Measurements from ENCODE around the gene RIIAD1.

RIIAD1 gene

DNA sequence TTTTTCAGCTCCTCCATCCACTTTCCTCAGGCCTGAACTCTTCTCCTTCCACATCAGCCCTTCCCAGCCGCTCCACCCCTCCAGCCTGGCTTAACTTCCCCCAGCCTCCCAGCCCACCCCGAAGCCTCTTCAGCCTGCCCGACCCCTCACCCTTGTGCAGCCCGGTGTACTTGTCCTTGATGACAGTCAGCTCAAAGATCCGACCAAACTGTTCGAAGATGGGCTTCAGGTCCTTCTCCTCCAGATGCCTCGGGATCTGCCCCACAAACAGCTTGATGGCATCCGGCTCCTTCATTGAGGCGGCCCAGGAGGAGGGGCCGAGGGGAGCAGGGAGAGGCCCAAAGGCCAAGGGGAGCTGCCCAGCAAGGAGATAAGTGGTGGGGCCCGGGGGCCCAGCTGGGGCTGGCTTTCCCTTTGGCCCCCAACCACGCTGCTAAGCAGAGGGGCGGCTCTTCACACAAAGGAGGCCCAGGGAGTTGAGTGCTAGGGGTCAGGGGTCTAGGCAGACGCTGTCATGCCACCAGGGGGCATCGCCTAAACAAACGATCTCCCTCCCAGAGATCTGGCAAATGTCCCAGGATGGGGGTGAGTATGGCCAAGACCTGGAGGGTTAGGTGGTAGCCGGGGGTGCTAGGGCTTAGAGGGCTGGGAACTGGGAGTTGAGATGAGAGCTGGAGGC lies 5.5 kb upstream of the RIIAD1 start:
- Mint-ChIP-seq H3K27ac (no peak overlapping the region), H3K4me3 (no peak overlapping the region), H3K27me3 (ENCODE audit: low read depth) (peaks cover 58% of the 10 kb centered on the region), H3K9me3 (no peaks in the 10 kb centered on the region), H3K4me1 (ENCODE audit: low read depth) (peaks cover 12% of the 10 kb centered on the region), H3K36me3 (ENCODE audit: low read depth) (no peaks in the 10 kb centered on the region)
- no peak for DNase-seq (ENCODE audit: low spot score)

DNA sequence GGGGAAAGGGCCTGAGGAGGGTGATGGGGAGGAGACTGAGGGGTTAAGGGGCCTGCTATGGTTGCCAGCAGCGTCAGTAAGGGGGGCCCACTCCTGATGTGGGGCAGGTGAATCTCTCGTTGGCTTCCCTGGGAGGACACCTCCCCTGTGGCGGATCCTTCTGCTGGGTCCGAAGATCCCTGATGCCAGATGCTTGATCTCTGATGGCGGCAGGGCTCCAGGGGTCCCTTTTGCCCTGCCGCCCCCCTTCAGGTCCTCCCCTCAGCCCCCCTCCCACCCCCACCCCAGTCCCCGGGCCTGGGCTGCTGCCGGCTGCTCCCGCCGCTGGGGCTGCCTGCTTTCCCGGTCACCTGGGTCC lies 4.9 kb upstream of the RIIAD1 start:
- no peak for DNase-seq (ENCODE audit: low spot score)
- H3K36me3 Mint-ChIP-seq (ENCODE audit: low read depth): no peaks in the 10 kb centered on the region
- peaks cover 62% of the 10 kb centered on the region for H3K27me3 Mint-ChIP-seq (ENCODE audit: low read depth)
- no peak overlapping the region for H3K27ac Mint-ChIP-seq
- H3K9me3 Mint-ChIP-seq: no peaks in the 10 kb centered on the region
- H3K4me1 Mint-ChIP-seq (ENCODE audit: low read depth): peaks cover 15% of the 10 kb centered on the region
- no peak overlapping the region for H3K4me3 Mint-ChIP-seq

DNA sequence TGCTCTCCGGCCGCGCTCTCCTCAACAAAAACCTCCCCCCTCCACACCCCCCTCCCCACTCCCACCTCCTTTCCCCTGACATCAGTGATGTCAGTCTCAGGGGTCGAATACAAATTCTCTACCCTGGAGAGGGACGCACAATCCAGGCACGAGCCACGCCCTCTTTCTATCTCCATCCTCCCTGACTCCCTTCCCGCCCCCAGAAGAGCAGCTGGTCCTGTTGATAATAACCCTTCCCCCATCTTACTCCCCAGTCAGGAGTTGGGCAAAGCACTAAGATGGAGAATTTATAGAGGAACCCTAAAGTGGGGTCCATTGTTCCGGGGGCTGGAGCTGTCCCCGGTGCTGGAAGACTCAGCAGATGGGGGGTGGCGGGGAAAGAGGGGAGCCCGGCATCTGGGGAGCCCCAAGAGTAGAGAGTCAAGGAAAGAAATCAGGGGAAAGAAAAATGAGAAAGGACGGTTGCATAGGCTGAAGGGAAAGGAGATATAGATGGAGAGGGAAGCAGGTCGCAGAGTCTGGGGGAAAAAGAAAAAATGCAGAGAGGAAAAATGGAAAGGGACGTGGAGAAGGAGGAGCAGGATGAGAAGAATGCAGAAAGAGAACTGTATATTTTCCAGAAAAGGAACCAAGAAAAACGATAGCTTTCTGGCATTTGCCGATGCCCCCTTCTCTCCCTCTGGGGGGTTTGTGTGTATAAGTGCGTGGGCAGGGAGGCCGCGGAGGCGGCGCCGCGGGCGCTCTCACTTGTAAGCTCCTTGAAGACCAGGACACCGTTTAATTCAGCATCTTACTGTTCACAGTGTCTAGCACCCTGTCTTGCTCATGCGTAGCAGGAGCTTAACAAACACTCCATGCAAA lies 4.3 kb upstream of the RIIAD1 start, which contains the start of gene CELF3:
CELF3 (minus strand) TSS at position 33 of the 861 bp plus-strand sequence. CDS start 783 bp downstream, outside the sequence.
- no peaks in the 10 kb centered on the region for H3K36me3 Mint-ChIP-seq (ENCODE audit: low read depth)
- peaks cover 67% of the 10 kb centered on the region for H3K27me3 Mint-ChIP-seq (ENCODE audit: low read depth)
- DNase-seq (ENCODE audit: low spot score): no peak
- peaks cover 20% of the 10 kb centered on the region for H3K4me1 Mint-ChIP-seq (ENCODE audit: low read depth)
- H3K27ac Mint-ChIP-seq: no peak within 1 kb of the TSS
- H3K9me3 Mint-ChIP-seq: no peaks in the 10 kb centered on the region
- no peak within 1 kb of the TSS for H3K4me3 Mint-ChIP-seq

DNA sequence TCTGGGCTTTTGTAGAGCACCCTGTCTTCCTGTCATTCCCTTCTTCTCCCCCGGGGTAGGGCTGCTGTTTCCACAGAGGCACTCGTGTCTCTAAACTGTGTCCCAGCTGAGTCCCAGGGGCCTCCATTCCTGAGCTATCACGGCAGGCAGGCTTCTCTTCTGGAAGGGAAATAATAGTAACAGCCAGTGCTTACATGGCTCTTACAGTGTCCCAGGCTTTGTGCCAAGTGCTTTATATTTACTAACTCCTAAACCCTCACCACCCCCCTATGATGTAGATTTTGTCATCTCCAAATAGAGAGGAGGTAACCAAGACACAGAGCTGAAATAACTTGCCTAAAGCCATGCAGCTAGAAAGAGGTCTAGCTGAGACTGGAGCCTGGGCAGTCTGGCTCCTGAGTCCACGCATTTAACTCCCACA lies 3.3 kb upstream of the RIIAD1 start:
- no peak overlapping the region for H3K4me3 Mint-ChIP-seq
- DNase-seq (ENCODE audit: low spot score): no peak
- peaks cover 74% of the 10 kb centered on the region for H3K27me3 Mint-ChIP-seq (ENCODE audit: low read depth)
- H3K27ac Mint-ChIP-seq: no peak overlapping the region
- no peaks in the 10 kb centered on the region for H3K9me3 Mint-ChIP-seq
- H3K4me1 Mint-ChIP-seq (ENCODE audit: low read depth): peaks cover 21% of the 10 kb centered on the region
- no peaks in the 10 kb centered on the region for H3K36me3 Mint-ChIP-seq (ENCODE audit: low read depth)

DNA sequence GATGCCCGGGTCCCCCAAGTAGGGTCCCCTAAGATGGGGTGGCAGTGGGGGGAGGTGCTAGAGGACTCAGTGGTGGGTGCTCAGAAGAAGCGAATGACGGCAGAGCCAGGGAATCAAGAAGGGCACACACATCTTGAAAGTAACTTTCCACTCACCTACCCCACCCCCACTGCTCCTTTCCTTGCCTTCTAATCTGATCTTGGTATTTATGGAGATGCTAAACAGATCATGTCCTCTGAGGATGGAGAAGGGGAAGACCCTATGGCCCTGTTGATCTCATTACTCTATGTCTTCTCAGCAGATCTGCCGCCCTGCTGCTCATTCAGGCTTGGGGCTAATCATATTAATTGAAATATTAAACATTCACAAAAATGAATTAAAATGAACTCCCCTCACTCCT lies 2.7 kb upstream of the RIIAD1 start:
- Mint-ChIP-seq H3K36me3 (ENCODE audit: low read depth) (no peaks in the 10 kb centered on the region), H3K4me1 (ENCODE audit: low read depth) (peaks cover 21% of the 10 kb centered on the region), H3K4me3 (no peak overlapping the region), H3K27ac (no peak overlapping the region), H3K27me3 (ENCODE audit: low read depth) (peaks cover 75% of the 10 kb centered on the region), H3K9me3 (no peaks in the 10 kb centered on the region)
- no peak for DNase-seq (ENCODE audit: low spot score)

DNA sequence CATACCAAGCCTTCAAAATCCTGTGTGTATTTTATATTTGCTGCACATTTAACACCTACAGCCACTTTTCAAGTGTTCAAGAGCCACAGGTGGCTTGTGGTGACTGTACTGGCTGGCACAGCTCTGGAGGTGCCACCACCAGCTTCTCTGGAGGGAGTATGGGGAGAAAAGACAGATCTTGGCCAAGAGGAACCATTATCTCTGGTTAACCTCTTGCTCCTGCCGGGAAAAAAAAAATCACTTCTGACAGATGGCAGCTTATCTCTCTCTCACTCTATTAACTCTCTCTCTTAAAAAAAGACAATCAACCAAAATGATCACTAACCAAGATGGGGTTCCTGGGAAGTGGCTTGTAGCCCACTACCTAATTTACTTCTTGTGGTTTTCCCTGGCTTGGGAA lies 1.2 kb upstream of the RIIAD1 start:
- Mint-ChIP-seq H3K36me3 (ENCODE audit: low read depth) (no peaks in the 10 kb centered on the region), H3K4me1 (ENCODE audit: low read depth) (peaks cover 21% of the 10 kb centered on the region), H3K9me3 (no peaks in the 10 kb centered on the region), H3K4me3 (peak overlapping the region; percentile 78), H3K27ac (no peak overlapping the region), H3K27me3 (ENCODE audit: low read depth) (peaks cover 80% of the 10 kb centered on the region)
- DNase-seq (ENCODE audit: low spot score): no peak

DNA sequence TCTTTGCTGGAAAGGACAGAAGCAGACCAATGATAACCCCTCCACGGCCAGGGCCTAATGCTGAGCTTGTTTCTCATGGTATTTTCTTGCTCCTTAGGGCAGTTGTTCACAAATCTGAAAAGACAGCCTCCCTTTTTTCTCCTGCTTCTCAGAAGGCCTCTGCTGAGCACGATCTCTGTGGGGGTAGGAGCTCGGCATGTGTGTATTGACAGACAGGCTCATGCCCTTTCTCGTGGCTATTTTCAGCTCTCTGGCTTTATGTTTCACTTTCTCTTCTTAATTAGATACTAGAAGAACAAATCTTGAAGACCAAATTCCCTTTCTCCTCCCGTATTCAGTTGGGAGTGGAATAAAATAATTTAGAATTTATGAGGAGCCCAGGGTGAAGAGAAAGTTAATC lies 768 bp upstream of the RIIAD1 start:
- DNase-seq (ENCODE audit: low spot score): no peak
- Mint-ChIP-seq H3K27me3 (ENCODE audit: low read depth) (peaks cover 77% of the 10 kb centered on the region), H3K4me3 (peak overlapping the region; percentile 78), H3K4me1 (ENCODE audit: low read depth) (peaks cover 21% of the 10 kb centered on the region), H3K9me3 (no peaks in the 10 kb centered on the region), H3K27ac (peak overlapping the region; percentile 2), H3K36me3 (ENCODE audit: low read depth) (no peaks in the 10 kb centered on the region)

DNA sequence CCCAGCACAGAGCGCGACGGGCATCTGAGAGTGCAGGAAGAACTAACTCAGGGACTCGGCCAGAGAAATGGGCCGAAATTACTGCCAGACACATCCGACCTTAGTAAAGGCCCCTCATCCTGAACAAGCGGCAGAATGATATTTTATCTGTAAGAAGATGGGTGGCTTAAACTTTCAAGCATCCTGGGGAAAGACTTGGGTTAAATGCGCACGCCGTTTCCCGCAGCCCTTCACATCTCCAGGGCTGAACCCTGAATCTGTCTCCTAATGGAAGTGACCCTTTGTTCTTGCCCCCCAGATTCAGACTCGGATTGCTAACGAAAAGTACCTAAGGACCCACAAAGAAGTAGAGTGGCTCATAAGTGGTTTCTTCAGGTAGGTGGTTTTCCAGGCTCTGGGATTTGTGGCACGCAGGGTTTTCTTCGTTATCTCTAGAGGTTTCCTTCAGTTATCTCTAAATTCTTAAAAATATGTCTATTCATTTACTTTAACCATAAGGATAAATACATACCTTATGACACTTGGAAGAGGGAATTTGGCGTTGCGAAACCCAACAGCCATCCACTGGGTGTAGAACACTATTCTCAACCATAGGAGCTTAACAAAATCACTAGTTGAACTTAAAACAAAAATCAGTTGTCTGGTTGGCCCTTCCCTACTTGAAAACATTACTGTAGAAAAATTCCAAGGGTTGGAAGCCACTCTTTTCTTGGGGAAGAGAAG lies 627 bp downstream of the RIIAD1 start:
- H3K27ac Mint-ChIP-seq: no peak overlapping the region
- H3K4me3 Mint-ChIP-seq: peak overlapping the region; percentile 79
- H3K27me3 Mint-ChIP-seq (ENCODE audit: low read depth): peaks cover 80% of the 10 kb centered on the region
- H3K36me3 Mint-ChIP-seq (ENCODE audit: low read depth): no peaks in the 10 kb centered on the region
- H3K9me3 Mint-ChIP-seq: no peaks in the 10 kb centered on the region
- peaks cover 19% of the 10 kb centered on the region for H3K4me1 Mint-ChIP-seq (ENCODE audit: low read depth)
- DNase-seq (ENCODE audit: low spot score): no peak

DNA sequence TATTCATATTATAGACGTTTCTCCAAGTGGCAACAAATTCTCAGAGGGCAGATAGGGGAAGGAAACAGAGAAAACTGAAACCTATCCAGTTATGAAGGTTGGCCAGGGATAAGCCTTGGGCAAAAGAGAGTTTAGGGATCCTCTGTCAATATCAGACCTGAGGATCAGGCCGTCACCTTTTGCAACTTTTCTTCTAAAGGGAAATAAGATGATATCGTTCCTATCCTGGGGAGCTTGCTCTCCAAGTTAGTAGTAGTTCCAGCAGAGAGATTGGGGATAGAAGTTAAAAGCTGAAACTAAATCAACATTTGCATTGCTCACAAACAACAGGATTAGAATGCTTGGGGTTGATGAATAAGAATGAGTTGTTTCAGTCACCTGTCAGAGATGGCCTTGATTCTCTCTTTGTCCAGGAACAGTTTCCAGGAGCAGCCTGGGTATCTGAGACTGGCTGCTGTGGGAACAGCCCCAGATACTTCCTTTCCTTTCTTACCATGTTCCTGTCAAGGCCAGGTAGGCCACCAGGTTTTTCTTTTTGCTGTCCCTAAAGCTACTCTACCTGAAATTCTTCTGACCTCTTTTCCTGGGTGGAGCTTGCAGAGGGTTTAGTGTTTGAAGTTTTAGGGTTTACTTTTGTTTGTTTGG lies 2.5 kb downstream of the RIIAD1 start:
- H3K27me3 Mint-ChIP-seq (ENCODE audit: low read depth): peaks cover 69% of the 10 kb centered on the region
- no peaks in the 10 kb centered on the region for H3K9me3 Mint-ChIP-seq
- DNase-seq (ENCODE audit: low spot score): no peak
- peaks cover 16% of the 10 kb centered on the region for H3K4me1 Mint-ChIP-seq (ENCODE audit: low read depth)
- H3K27ac Mint-ChIP-seq: no peak overlapping the region
- H3K4me3 Mint-ChIP-seq: no peak overlapping the region
- no peaks in the 10 kb centered on the region for H3K36me3 Mint-ChIP-seq (ENCODE audit: low read depth)

DNA sequence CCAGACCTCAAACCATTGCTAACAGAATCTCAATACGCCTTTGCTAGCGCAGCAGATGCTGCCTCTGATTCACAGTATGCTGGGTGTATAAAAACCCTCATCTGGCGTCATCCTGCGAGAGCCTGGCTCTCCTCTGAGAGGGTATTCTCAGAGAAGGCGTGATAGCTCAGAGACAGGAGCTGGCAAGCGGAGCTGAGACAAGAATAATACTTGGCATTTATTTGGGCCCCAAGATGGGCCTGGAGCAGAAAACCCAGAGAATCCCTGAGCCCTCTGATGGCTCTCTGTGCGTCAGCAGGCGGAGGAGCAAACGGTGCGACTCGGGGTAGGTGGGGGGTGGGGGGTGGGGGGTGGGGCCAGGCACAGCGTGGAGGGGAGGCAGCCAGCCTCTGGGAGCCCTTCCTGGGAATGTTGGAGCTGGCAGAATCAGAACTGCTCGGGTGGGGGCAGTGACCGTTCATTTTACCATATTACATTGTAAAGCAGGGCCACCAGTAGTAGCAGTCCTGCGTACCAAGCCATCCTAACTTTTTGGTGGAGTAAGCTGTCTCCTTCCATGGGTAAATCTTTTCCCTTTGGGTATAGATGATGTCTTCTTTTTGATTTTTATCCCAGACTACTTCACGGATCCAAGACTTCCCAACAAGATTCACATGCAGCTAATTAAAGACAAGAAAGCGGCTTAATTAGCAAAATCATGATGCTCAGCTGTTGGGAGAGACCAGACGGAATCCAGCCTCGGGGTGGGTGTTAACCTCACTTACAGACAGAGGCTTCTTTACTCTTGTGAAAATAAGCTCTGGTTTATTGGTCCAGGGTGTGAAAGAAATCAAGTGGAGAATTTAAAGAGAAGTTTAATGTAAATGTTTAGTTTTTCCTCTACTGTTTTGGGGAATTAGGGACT lies 7.1 kb downstream of the RIIAD1 start:
- Mint-ChIP-seq H3K4me1 (ENCODE audit: low read depth) (no peaks in the 10 kb centered on the region), H3K27ac (no peak overlapping the region), H3K9me3 (no peaks in the 10 kb centered on the region), H3K27me3 (ENCODE audit: low read depth) (peaks cover 48% of the 10 kb centered on the region), H3K4me3 (no peak overlapping the region), H3K36me3 (ENCODE audit: low read depth) (no peaks in the 10 kb centered on the region)
- no peak for DNase-seq (ENCODE audit: low spot score)

DNA sequence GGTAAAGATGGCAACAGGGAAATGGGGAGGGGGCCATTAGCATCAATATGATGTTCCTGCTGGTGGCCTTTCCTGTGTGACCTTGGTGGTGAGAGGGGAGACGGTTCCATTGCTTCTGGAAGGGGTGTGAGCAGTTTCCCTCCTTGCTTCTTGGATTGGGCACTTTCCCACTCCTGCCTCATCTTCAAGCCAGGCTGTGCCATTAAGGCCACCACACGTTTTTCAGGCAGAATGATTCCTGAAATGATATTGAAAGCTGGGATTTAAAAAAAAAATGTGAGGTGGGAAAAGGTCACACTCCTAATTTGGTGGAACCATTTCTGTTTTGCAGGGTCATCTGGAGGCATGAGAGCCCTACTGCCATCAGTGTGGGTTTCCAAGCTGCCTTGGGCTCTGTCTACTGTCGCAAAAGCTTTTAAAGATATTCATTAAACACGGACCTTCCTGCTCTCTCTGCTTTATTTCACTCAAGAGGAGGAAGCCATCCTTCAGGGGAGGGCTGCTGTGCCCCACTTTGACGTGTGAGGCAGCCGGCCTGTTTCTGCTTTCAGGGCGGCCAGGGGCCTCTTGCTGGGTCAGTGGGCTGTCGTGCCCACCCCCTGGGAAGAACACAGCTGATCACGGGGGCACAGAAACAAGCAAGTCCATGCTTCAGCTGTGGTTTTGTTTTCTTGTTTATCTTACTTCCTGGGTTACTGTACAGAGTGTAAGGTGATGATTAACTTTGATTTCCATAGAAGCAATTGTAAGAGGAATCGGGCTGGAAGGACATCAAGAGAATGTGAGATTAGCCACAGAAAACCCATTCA lies 8.0 kb downstream of the RIIAD1 start:
- H3K27ac Mint-ChIP-seq: no peak overlapping the region
- H3K4me1 Mint-ChIP-seq (ENCODE audit: low read depth): no peaks in the 10 kb centered on the region
- no peaks in the 10 kb centered on the region for H3K36me3 Mint-ChIP-seq (ENCODE audit: low read depth)
- H3K9me3 Mint-ChIP-seq: no peaks in the 10 kb centered on the region
- H3K27me3 Mint-ChIP-seq (ENCODE audit: low read depth): peaks cover 38% of the 10 kb centered on the region
- DNase-seq (ENCODE audit: low spot score): no peak
- no peak overlapping the region for H3K4me3 Mint-ChIP-seq

DNA sequence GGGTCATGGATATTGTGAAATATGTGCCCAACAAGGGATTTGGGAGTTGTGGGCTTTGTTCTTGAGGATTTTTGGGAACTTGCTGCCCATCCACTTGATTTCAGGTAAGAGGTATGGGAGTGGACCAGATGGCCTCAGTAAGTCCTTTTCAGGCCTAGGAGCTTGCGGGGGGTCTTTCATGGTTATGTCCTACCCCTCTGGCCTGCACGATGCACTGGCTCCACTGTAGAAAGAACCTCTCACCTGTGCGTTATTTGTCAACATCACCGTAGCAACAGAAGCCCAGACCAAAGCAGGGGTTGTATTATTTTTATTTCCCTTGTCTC lies 8.6 kb downstream of the RIIAD1 start:
- DNase-seq (ENCODE audit: low spot score): no peak
- peaks cover 36% of the 10 kb centered on the region for H3K27me3 Mint-ChIP-seq (ENCODE audit: low read depth)
- H3K27ac Mint-ChIP-seq: no peak overlapping the region
- no peak overlapping the region for H3K4me3 Mint-ChIP-seq
- H3K4me1 Mint-ChIP-seq (ENCODE audit: low read depth): no peaks in the 10 kb centered on the region
- no peaks in the 10 kb centered on the region for H3K9me3 Mint-ChIP-seq
- H3K36me3 Mint-ChIP-seq (ENCODE audit: low read depth): no peaks in the 10 kb centered on the region

All from T-helper 2 cell treated with Interferon-gamma antibody and Interleukin-4, amounts not matched to agents 5 μg/mL and 100 μg/mL, for 36 hours (primary cell).